HK-2 (cell line): Measurements from ENCODE around the gene SIM2.
A peak's percentile ranks its signal among the peaks of the same experiment; 100 is the strongest.

Experiments
- DNase-seq: peaks from one replicate; pipeline ENCODE4 v3.0.0-alpha.2; 2018; ENCODE audit not compliant: unreplicated experiment

Gene SIM2

GRCh38 chr21:36709868-36710728 lies 11.2 kb downstream of the SIM2 start:
- DNase-seq = no peak

- DNase-seq = no peak
Observed at GRCh38 chr21:36710729-36711048, 11.8 kb downstream of the SIM2 start.

- no peak for DNase-seq
Observed at GRCh38 chr21:36713746-36714145, 14.8 kb downstream of the SIM2 start.

GRCh38 chr21:36716387-36716786 lies 17.5 kb downstream of the SIM2 start:
- DNase-seq = no peak

GRCh38 chr21:36716836-36717235 lies 17.9 kb downstream of the SIM2 start:
- no peak for DNase-seq

- DNase-seq = no peak
Observed at GRCh38 chr21:36717976-36718375, 19.1 kb downstream of the SIM2 start.

- DNase-seq = no peak
Observed at GRCh38 chr21:36718951-36719501, 20.1 kb downstream of the SIM2 start.

- DNase-seq = no peak
Observed at GRCh38 chr21:36719614-36720013, 20.7 kb downstream of the SIM2 start.

GRCh38 chr21:36721817-36722216 lies 22.9 kb downstream of the SIM2 start:
- DNase-seq = no peak

- DNase-seq = no peak
Observed at GRCh38 chr21:36722370-36723368, 23.8 kb downstream of the SIM2 start.

GRCh38 chr21:36723371-36723881 lies 24.5 kb downstream of the SIM2 start:
- no peak for DNase-seq

- DNase-seq = no peak
Observed at GRCh38 chr21:36724660-36725059, 25.7 kb downstream of the SIM2 start.

- no peak for DNase-seq
Observed at GRCh38 chr21:36725793-36726386, 27.0 kb downstream of the SIM2 start.

- DNase-seq = no peak
Observed at GRCh38 chr21:36727866-36728265, 29.0 kb downstream of the SIM2 start.

- peak; percentile 25 for DNase-seq
Observed at GRCh38 chr21:36728371-36729111, 29.6 kb downstream of the SIM2 start.

- no peak for DNase-seq
Observed at GRCh38 chr21:36729310-36729970, 30.5 kb downstream of the SIM2 start.

- DNase-seq = no peak
Observed at GRCh38 chr21:36730291-36731281, 31.7 kb downstream of the SIM2 start.

- no peak for DNase-seq
Observed at GRCh38 chr21:36732217-36732616, 33.3 kb downstream of the SIM2 start.

GRCh38 chr21:36732761-36733160 lies 33.8 kb downstream of the SIM2 start:
- DNase-seq = no peak
